ENCODE data around the gene LGR4. TPM values are rescaled to one million over a fixed set of nuclear protein-coding genes. Genes with fewer than 3 reads are reported as not detected.

LGR4 gene
- total and polyA plus RNA-seq, 9 of the 15 experiments (the other 6 are each of a cell fraction or from before 2014, with no cell fraction given): 0.94 to 10.1 (median 5.8) TPM

DNA sequence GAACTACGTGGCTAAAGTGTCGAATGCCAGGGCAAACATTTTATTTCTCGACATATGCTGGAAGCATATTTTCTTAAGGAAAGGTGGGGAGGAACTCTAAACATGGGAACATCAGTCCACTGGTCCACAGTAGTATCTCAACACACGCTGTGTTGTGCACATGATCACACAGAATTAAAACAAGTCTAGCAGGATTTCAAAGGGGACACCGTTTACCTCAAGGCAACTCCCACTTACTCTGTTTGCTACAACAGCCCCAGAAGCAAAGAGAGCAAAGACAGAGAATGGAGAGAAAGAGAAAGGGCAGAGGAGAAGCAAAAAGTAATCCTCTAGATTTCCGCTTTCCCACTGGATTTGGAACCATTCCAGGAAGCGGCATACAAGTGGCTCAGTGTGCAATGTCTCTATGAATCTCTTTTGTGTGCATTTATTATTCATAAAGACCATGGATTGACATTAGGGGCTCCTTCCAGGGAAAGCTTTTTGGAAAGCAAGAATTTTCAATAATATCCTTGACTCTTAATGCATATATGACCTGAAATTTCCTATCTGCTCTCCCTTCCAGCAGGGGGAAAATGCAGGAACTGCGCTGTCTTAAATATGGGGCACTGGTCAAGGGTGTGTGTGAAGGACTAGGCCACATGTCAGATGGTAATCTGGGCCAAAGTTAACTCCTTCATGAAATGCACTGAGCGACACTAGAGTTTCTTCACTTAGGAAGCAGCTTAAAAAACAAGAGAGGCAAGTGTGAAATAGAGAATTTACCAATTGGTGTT, 74.8 kb downstream of the LGR4 start (continued):
- TF ChIP-seq ZBTB49 (CRISPR knock-in tag; IDR thresholded peaks at IDR 0.05; ENCODE audit: borderline replicate concordance) (no peak), ZNF146 (CRISPR knock-in tag; IDR thresholded peaks at IDR 0.05; ENCODE audit: unreplicated experiment) (no peak), U2AF1 (optimal IDR thresholded peaks at IDR 0.05; ENCODE audit: low read depth, low read length) (no peak), E2F6 (IDR thresholded peaks at IDR 0.05; ENCODE audit: borderline replicate concordance in 1 of 2, extremely low read depth in 1 of 2, insufficient read depth in 1 of 2, insufficient read length in 1 of 2, low read depth in 1 of 2, low read length in 1 of 2, poor library complexity in 1 of 2, severe bottlenecking in 1 of 2) (peak in 1 of 2 experiments; percentile 46), HMGXB4 (CRISPR knock-in tag; IDR thresholded peaks at IDR 0.05) (no peak), NR2F6 (CRISPR knock-in tag; IDR thresholded peaks at IDR 0.05) (no peak), FUS (optimal IDR thresholded peaks at IDR 0.05; ENCODE audit: low read depth, low read length) (no peak), ZBTB43 (CRISPR knock-in tag; IDR thresholded peaks at IDR 0.05) (no peak), MEF2D (tag; conservative IDR thresholded peaks at IDR 0.05; ENCODE audit: low read depth) (no peak), ZNF764 (CRISPR knock-in tag; IDR thresholded peaks at IDR 0.05; ENCODE audit: low read depth) (no peak), ZNF77 (CRISPR knock-in tag; IDR thresholded peaks at IDR 0.05) (no peak), TCFL5 (CRISPR knock-in tag; conservative IDR thresholded peaks at IDR 0.05) (no peak), MTA1 (IDR thresholded peaks at IDR 0.05; ENCODE audit: borderline replicate concordance) (no peak), ZNF589 (CRISPR knock-in tag; IDR thresholded peaks at IDR 0.05; ENCODE audit: low read depth) (no peak), MTF1 (CRISPR knock-in tag; IDR thresholded peaks at IDR 0.05; ENCODE audit: borderline replicate concordance) (no peak), MAZ (CRISPR knock-in tag; conservative IDR thresholded peaks at IDR 0.05 in 1 of 2, IDR thresholded peaks at IDR 0.05 in 1 of 2) (no peak), ELK3 (CRISPR knock-in tag; IDR thresholded peaks at IDR 0.05) (no peak)
- TF ChIP-seq, protein P1, sequence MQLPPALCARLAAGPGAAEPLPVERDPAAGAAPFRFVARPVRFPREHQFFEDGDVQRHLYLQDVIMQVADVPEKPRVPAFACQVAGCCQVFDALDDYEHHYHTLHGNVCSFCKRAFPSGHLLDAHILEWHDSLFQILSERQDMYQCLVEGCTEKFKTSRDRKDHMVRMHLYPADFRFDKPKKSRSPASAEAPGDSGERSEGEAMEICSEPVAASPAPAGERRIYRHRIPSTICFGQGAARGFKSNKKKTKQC (CRISPR knock-in tag; IDR thresholded peaks at IDR 0.05): no peak
